Panc1 (cell line): ENCODE measurements around the gene HPS6.

Experiments
- CTCF ChIP-seq: fragments of 450-650 bp; IDR thresholded peaks from 2 replicates; pipeline ENCODE4 v1.5.1; 2017; ENCODE audit warnings: mild to moderate bottlenecking
- POLR2AphosphoS5 ChIP-seq: IDR thresholded peaks from 2 replicates; pipeline ENCODE4 v1.6.1; 2012; ENCODE audit warnings: mild to moderate bottlenecking, low read depth, low read length, moderate library complexity
- REST ChIP-seq, 2 experiments: IDR thresholded peaks; 2 replicates each; pipeline ENCODE4 v1.6.1; 2011 to 2012; ENCODE audit warnings: low read depth in 2 of 2, control low read depth in 1 of 2, low read length in 1 of 2, mild to moderate bottlenecking in 1 of 2, moderate library complexity in 1 of 2; ENCODE audit not compliant: insufficient read depth in 1 of 2
- TCF7L2 ChIP-seq: IDR thresholded peaks from 2 replicates; pipeline ENCODE4 v1.6.1; 2011; ENCODE audit warnings: mild to moderate bottlenecking, low read depth, low read length, inconsistent platforms

DNA sequence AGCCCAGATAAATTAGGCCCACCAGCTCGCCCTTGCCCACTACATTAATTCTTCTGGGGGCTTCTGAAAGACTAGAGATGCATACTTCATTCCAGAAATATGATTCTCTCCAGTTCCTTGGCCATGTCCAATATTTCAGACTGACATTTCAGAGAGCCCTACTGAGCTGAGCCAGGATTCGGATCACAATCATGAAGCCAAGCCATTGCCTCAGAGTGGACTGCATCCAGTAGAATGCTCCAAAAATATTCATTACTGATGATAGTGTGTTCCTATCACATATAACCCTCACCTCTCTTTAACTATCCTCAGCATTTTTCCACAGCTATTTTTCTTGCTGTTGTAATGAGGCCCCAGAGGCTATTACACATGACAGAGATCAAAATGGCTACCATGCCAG is 47.9 kb upstream of the HPS6 start:
- no peak for TF ChIP-seq CTCF
- TF ChIP-seq POLR2AphosphoS5 = no peak
- TF ChIP-seq REST (IDR thresholded peaks at IDR 0.05; ENCODE audit: insufficient read depth in 1 of 2, low read depth in 2 of 2, low read length in 1 of 2) = no peak
- TF ChIP-seq TCF7L2 = no peak
